ENCODE data around the gene CLEC2L.

Gene CLEC2L

DNA sequence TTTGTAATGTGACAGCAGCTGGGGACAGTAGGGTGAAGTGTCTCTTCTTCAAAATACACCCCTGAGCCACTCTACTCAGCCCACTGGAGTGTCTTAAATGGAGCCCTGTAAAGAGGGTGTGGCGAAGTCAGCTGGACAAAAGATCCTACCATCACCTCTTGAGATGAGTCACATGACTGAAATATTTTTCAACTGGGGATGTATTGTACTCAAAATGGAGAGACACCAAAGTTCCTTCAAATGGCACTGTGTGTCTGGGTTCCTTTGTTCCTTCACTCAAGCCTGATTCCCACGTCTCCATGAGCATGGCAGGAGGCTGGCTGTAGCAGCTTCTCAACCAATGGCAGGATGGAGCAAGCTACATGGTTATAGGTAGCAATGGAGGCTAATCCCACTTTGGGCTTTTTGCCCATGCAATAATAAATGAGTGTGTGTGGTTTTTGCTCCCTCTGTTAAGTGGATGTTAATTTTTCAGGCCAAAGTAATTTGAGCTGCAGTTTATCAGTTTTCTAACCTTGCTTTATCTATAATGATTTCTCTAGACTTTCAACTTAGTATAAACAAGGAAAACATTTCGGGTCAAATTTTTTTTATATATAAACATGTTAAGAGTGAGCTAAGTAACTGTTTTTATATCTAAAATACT, 68.2 kb downstream of the CLEC2L start:
- TF ChIP-seq, protein P1, sequence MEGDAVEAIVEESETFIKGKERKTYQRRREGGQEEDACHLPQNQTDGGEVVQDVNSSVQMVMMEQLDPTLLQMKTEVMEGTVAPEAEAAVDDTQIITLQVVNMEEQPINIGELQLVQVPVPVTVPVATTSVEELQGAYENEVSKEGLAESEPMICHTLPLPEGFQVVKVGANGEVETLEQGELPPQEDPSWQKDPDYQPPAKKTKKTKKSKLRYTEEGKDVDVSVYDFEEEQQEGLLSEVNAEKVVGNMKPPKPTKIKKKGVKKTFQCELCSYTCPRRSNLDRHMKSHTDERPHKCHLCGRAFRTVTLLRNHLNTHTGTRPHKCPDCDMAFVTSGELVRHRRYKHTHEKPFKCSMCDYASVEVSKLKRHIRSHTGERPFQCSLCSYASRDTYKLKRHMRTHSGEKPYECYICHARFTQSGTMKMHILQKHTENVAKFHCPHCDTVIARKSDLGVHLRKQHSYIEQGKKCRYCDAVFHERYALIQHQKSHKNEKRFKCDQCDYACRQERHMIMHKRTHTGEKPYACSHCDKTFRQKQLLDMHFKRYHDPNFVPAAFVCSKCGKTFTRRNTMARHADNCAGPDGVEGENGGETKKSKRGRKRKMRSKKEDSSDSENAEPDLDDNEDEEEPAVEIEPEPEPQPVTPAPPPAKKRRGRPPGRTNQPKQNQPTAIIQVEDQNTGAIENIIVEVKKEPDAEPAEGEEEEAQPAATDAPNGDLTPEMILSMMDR (conservative IDR thresholded peaks at IDR 0.05; ENCODE audit: low read length) = no peak
- no peak overlapping the region for H3K4me3 ChIP-seq (ENCODE audit: low read length)
- no peak for DNase-seq (ENCODE audit: low read depth)

DNA sequence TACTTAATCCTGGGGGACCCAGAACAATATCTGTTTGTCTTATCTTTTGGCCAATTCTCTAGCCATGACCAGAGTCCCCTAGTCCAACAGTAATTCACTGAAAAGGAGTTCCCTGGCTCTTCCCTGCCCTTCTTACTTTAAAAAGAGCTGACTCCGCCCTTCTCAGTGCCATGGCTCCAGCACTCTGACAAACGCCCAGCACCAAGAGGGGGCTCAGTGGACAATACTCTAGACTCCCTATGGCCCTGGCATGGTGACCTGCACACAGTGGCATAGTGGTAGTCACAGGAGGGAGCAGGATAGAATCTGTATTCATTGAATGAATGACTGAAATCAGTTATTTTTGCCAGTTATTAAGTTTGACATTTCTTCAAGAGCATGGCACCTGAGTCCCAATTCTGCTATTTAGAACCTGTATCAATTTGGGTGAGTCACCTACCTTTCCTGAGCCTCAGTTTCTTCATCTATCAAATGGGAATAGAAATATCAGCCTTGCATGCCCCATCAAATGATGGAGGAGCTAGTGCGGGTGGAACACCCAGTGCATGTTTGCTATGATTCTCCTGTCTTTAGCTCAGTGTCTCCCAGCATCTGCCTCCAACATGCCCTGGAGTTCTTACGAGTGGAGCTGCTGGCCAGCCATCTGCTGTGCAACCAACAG, 69.4 kb downstream of the CLEC2L start:
- no peak overlapping the region for H3K4me3 ChIP-seq (ENCODE audit: low read length)
- TF ChIP-seq, protein P1 (conservative IDR thresholded peaks at IDR 0.05; ENCODE audit: low read length) = no peak
- no peak for DNase-seq (ENCODE audit: low read depth)

DNA sequence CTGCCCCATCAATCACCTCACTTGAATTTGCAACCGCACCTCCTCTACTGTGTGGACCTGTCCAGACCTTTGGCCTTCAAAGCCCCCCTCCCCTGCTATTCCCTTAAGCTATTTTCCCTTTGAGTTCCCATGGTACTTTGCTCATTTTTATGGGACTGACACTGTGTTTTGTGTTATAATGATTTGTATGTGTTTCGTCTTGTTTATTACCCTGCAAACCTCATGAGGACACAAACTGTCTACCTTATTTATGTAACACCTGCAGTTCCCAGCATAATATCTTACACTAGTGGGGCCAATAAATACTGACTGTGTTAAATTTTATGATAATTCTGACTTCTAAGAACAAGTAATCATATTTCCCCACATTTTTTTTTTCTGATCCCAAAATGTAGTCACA, 70.6 kb downstream of the CLEC2L start:
- TF ChIP-seq, protein P1 (conservative IDR thresholded peaks at IDR 0.05; ENCODE audit: low read length) = no peak
- no peak overlapping the region for H3K4me3 ChIP-seq (ENCODE audit: low read length)
- DNase-seq (ENCODE audit: low read depth) = no peak

Data from AG10803 (cell line).